Progenitor cell of endocrine pancreas (in vitro differentiated cells): ENCODE measurements around the gene PIF1. TPM values are rescaled to one million over a fixed set of nuclear protein-coding genes. Genes with fewer than 3 reads are reported as not detected.
A peak's percentile ranks its signal among the peaks of the same experiment; 100 is the strongest.

Experiments
- DNase-seq: peaks from one replicate; pipeline ENCODE4 v3.0.0; 2021; ENCODE audit warnings: low spot score; ENCODE audit not compliant: unreplicated experiment
- H3K27ac Mint-ChIP-seq: 2 replicates; pipeline ENCODE4 v1.8.0; 2021; ENCODE audit warnings: mild to moderate bottlenecking, moderate library complexity, mixed read lengths
- H3K27me3 Mint-ChIP-seq: 2 replicates; pipeline ENCODE4 v1.8.0; 2021; ENCODE audit warnings: mixed read lengths
- H3K36me3 Mint-ChIP-seq: 2 replicates; pipeline ENCODE4 v1.8.0; 2022; ENCODE audit warnings: mixed read lengths; ENCODE audit not compliant: insufficient read depth
- H3K4me1 Mint-ChIP-seq: 2 replicates; pipeline ENCODE4 v1.8.0; 2021; ENCODE audit warnings: low read depth, mixed read lengths
- H3K4me3 Mint-ChIP-seq: 2 replicates; pipeline ENCODE4 v1.8.0; 2021; ENCODE audit warnings: low read depth, mild to moderate bottlenecking, moderate library complexity, mixed read lengths
- H3K9me3 Mint-ChIP-seq: 2 replicates; pipeline ENCODE4 v1.8.0; 2021; ENCODE audit warnings: low read depth, mixed read lengths
- total RNA-seq: library from RNA; stranded (reverse); gene quantifications from 2 replicates; pipeline ENCODE4 v1.2.1, GENCODE V29; 2021
- TF ChIP-seq, protein P1 (sequence below): fragments of 200-600 bp; sonication (generic); IDR thresholded peaks from one replicate; pipeline ENCODE4 v1.5.0; 2021; ENCODE audit warnings: antibody characterized with exemption, mild to moderate bottlenecking; ENCODE audit not compliant: unreplicated experiment

PIF1 gene
- total RNA-seq, 1 donor from 2014 or later = 19.6 TPM

DNA sequence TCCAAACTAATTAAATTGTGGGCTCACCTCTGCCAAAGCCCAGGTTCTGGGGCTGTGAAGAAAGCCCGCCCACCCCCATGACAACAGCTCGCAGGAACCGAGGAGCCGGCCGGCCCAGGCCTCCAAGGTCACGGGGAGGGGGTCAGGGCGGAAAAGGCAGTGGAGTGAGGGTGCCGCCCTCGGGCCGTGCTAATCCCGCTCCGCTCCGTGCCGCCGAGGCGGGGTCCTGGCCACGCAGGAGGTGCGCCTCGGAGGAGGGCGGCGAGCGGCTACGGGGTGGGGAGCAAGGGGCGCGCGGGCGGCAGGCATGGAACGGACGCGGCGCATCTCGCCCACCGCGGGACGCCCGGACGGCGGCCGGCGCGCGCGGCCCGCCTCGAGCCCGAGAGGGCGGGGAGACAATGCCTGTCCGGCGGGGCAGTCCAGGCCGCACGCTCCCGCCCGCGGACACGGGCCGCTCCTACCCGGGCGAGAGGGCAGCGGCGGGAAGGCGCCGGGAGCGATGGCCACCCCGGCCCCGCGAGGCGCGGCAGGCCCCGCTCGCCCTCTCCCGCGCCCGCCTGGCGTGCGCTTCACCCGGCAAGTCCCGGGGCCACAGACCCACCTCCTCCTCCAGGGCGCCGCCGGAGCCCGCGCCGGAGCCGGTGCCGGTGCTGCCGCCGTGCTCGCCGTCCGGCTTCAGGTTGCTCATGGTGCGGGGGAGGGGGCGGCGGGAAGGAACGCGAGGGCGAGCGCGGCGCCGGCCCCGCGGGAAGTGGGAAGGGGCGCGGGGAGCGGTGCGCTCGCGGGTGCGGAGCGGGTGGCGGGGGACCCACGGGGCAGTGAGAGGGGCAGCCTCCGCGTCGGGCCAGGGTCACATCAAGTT, 50.6 kb downstream of the PIF1 start:
- H3K9me3 Mint-ChIP-seq = no peaks in the 10 kb centered on the region
- TF ChIP-seq, protein P1, sequence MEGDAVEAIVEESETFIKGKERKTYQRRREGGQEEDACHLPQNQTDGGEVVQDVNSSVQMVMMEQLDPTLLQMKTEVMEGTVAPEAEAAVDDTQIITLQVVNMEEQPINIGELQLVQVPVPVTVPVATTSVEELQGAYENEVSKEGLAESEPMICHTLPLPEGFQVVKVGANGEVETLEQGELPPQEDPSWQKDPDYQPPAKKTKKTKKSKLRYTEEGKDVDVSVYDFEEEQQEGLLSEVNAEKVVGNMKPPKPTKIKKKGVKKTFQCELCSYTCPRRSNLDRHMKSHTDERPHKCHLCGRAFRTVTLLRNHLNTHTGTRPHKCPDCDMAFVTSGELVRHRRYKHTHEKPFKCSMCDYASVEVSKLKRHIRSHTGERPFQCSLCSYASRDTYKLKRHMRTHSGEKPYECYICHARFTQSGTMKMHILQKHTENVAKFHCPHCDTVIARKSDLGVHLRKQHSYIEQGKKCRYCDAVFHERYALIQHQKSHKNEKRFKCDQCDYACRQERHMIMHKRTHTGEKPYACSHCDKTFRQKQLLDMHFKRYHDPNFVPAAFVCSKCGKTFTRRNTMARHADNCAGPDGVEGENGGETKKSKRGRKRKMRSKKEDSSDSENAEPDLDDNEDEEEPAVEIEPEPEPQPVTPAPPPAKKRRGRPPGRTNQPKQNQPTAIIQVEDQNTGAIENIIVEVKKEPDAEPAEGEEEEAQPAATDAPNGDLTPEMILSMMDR = no peak
- peaks cover 17% of the 10 kb centered on the region for H3K4me1 Mint-ChIP-seq
- peak overlapping the region; percentile 26 for H3K27ac Mint-ChIP-seq
- no peaks in the 10 kb centered on the region for H3K36me3 Mint-ChIP-seq
- peak; percentile 46 for DNase-seq
- H3K4me3 Mint-ChIP-seq = peak overlapping the region; percentile 73
- peaks cover 7% of the 10 kb centered on the region for H3K27me3 Mint-ChIP-seq

DNA sequence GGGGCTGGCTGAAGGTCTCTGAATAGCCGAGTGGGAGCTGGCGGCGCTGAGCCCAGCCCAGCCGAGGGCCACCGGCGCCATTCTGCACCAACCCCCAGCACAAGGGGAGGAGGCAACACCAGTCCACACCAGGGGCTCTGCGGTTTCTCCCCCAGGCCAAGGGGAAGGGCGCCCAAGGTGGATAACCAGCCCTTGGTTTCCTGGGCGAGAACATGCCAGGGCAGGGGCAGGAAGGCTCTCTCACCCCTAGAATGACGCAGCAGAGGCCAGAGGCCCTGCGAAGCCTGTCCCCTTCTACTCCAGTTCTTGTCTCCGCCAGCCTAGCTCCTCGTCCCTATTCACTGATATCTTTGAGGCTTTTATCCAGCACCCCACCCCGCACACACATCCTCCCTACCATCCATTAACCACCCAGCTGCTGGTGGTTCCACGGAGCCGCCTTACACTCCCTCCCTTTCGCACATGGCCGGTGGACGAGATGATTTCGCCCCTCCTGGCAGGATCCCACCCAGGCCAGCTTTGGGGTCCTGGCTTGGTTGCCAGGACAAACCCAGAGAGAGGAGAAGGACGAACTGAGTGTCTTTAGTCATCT, 51.3 kb downstream of the PIF1 start:
- Mint-ChIP-seq H3K4me1 (peaks cover 17% of the 10 kb centered on the region), H3K27me3 (peaks cover 5% of the 10 kb centered on the region), H3K9me3 (no peaks in the 10 kb centered on the region), H3K27ac (peak overlapping the region; percentile 80), H3K36me3 (no peaks in the 10 kb centered on the region), H3K4me3 (peak overlapping the region; percentile 73)
- no peak for DNase-seq
- TF ChIP-seq, protein P1 = no peak

DNA sequence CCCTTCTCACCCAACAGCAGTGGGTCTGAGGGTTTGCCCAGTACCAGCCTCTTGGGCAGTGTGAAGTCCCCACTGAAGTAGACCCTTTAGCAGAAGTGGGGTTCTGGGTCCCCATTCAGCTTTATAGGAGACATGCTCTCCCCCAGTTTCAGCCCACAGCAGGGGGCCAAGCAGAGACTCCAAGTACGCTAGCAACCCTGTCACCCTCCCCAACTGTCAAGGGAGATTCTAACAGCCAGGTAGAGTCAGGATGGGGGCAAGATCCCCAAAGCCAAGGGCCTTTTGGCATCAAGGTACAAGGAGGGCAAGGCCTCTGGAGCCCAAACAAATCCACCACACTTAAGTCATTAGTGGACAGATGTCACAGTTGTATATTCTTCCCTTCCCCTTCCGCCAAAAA, 51.8 kb downstream of the PIF1 start:
- DNase-seq = no peak
- Mint-ChIP-seq H3K4me3 (peak overlapping the region; percentile 73), H3K27me3 (peaks cover 3% of the 10 kb centered on the region), H3K27ac (peak overlapping the region; percentile 80), H3K36me3 (no peaks in the 10 kb centered on the region), H3K9me3 (no peaks in the 10 kb centered on the region), H3K4me1 (peaks cover 17% of the 10 kb centered on the region)
- TF ChIP-seq, protein P1 = no peak

DNA sequence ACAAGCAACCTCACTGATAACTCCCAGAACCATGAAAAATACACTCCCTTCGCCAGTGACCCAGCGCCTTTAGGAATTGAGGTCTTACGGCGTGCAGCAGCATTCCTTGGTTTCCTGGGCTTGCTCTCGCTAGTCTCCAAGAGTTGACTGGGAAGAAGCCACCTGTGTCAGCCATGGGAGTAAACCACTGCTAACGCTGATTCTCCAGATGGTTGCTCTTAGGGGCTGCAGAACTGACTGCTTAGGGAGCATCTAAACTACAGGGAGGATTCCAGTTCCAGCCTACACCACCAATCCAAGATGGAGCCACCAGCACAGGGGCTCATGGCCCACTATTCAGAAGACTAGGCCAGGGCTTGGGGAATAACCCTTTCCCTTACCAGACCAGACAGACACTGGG, 52.5 kb downstream of the PIF1 start:
- Mint-ChIP-seq H3K4me3 (no peak overlapping the region), H3K27me3 (peaks cover 3% of the 10 kb centered on the region), H3K9me3 (no peaks in the 10 kb centered on the region), H3K4me1 (peaks cover 17% of the 10 kb centered on the region), H3K27ac (no peak overlapping the region), H3K36me3 (no peaks in the 10 kb centered on the region)
- no peak for DNase-seq
- TF ChIP-seq, protein P1 = no peak

DNA sequence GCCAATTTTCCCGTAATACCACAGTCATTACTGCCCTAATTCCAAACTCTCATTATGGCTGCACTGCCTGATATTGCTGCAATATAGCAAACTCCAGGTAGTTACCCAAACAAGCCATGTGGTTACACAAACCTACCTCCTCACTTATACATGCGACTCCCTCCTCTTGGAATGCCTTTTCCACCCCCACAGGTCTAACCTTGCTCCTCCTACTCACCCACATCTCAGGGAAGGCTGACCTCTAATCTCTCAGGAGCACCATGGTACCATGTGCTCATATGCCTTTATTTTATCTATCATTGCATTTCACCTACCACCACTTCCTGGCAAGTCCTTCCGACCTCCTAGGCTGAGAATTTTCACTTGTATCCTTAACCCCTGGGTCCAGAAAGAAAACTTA, 53.0 kb downstream of the PIF1 start:
- Mint-ChIP-seq H3K27me3 (peaks cover 3% of the 10 kb centered on the region), H3K4me3 (no peak overlapping the region), H3K27ac (no peak overlapping the region), H3K36me3 (no peaks in the 10 kb centered on the region), H3K4me1 (peaks cover 17% of the 10 kb centered on the region), H3K9me3 (no peaks in the 10 kb centered on the region)
- TF ChIP-seq, protein P1 = no peak
- DNase-seq = no peak
